HEK293 (cell line): ENCODE results near the gene GRIK2.

Experiments
- CTCF ChIA-PET: fragments of 350-600 bp; formaldehyde crosslinking; extraction: SDS; loops from one replicate; lab custom pipeline; 2021; ENCODE audit warnings: antibody characterized with exemption; lab: Yijun Ruan, JAX
- POLR2A ChIA-PET: fragments of 300-600 bp; formaldehyde crosslinking; extraction: SDS; loops from one replicate; lab custom pipeline; 2020; ENCODE audit warnings: antibody characterized with exemption, inconsistent platforms; lab: Yijun Ruan, JAX
- H3K27ac ChIP-seq: fragments of 200-500 bp; sonication (Bioruptor generic); 2 replicates; pipeline ENCODE4 v1.5.1; 2014; ENCODE audit warnings: low read depth, low read length, control low read depth, inconsistent platforms; ENCODE audit errors: extremely low read depth
- H3K36me3 ChIP-seq, 2 experiments: fragments of 200-500 bp in 1 of 2; sonication (Bioruptor generic) in 1 of 2; 1 replicate in 1 of 2; 2 replicates in 1 of 2; pipeline ENCODE4 v1.5.1; 2014 to 2017; ENCODE audit warnings: inconsistent platforms in 2 of 2, low read length in 2 of 2; ENCODE audit not compliant: control insufficient read depth in 2 of 2, insufficient read depth in 1 of 2
- H3K4me1 ChIP-seq: fragments of 200-500 bp; sonication (Bioruptor generic); 2 replicates; pipeline ENCODE4 v1.5.1; 2014; ENCODE audit warnings: mild to moderate bottlenecking, low read length, inconsistent platforms; ENCODE audit not compliant: control insufficient read depth, insufficient read depth
- H3K4me3 ChIP-seq: 2 replicates; pipeline ENCODE4 v1.5.1; 2011; ENCODE audit warnings: low read depth, mild to moderate bottlenecking, control low read depth, low read length, moderate library complexity
- H3K9me3 ChIP-seq: fragments of 200-500 bp; sonication (Bioruptor generic); 2 replicates; pipeline ENCODE4 v1.5.1; 2014; ENCODE audit warnings: low read depth, low read length, inconsistent platforms; ENCODE audit not compliant: control insufficient read depth, insufficient read depth
- BCL11B ChIP-seq: fragments of 450-650 bp; formaldehyde crosslinking; IDR thresholded peaks from 2 replicates; pipeline ENCODE4 v1.5.1; 2016; ENCODE audit warnings: low read depth, missing biosample characterization, missing genetic modification characterization
- FEZF1 ChIP-seq: fragments of 450-650 bp; formaldehyde crosslinking; IDR thresholded peaks from 2 replicates; pipeline ENCODE4 v1.5.1; 2016; ENCODE audit warnings: missing biosample characterization, missing genetic modification characterization
- GLIS1 ChIP-seq: fragments of 450-650 bp; formaldehyde crosslinking; IDR thresholded peaks from 2 replicates; pipeline ENCODE4 v1.5.1; 2016; ENCODE audit warnings: missing biosample characterization, missing genetic modification characterization
- INSM2 ChIP-seq: fragments of 450-650 bp; formaldehyde crosslinking; IDR thresholded peaks from 2 replicates; pipeline ENCODE4 v1.5.1; 2016; ENCODE audit warnings: missing biosample characterization, missing genetic modification characterization
- MEIS1 ChIP-seq: sonication (generic); formaldehyde crosslinking; IDR thresholded peaks from 2 replicates; pipeline ENCODE4 v1.8.1; 2022; ENCODE audit warnings: missing genetic modification reagents, mild to moderate bottlenecking, borderline replicate concordance
- MYNN ChIP-seq: fragments of 450-650 bp; formaldehyde crosslinking; IDR thresholded peaks from 2 replicates; pipeline ENCODE4 v1.5.1; 2016; ENCODE audit warnings: missing biosample characterization, missing genetic modification characterization, borderline replicate concordance
- MZF1 ChIP-seq: fragments of 450-650 bp; formaldehyde crosslinking; IDR thresholded peaks from 2 replicates; pipeline ENCODE4 v1.5.1; 2017; ENCODE audit warnings: missing biosample characterization, missing genetic modification characterization, borderline replicate concordance
- SCRT2 ChIP-seq: fragments of 450-650 bp; formaldehyde crosslinking; IDR thresholded peaks from 2 replicates; pipeline ENCODE4 v1.5.1; 2016; ENCODE audit warnings: missing biosample characterization, missing genetic modification characterization
- ZBTB17 ChIP-seq: fragments of 450-650 bp; formaldehyde crosslinking; IDR thresholded peaks from 2 replicates; pipeline ENCODE4 v1.5.1; 2016; ENCODE audit warnings: missing biosample characterization, missing genetic modification characterization
- ZBTB20 ChIP-seq: fragments of 450-650 bp; formaldehyde crosslinking; IDR thresholded peaks from 2 replicates; pipeline ENCODE4 v1.5.1; 2016; ENCODE audit warnings: missing biosample characterization, missing genetic modification characterization
- ZBTB26 ChIP-seq: fragments of 450-650 bp; formaldehyde crosslinking; optimal IDR thresholded peaks from 2 replicates; pipeline ENCODE3; 2016; ENCODE audit warnings: missing biosample characterization, mild to moderate bottlenecking, missing genetic modification characterization
- ZBTB7A ChIP-seq: fragments of 450-650 bp; formaldehyde crosslinking; IDR thresholded peaks from 2 replicates; pipeline ENCODE4 v1.5.1; 2016; ENCODE audit warnings: low read depth, missing biosample characterization, missing genetic modification characterization
- ZFP69B ChIP-seq: fragments of 450-650 bp; formaldehyde crosslinking; IDR thresholded peaks from 2 replicates; pipeline ENCODE4 v1.5.1; 2016; ENCODE audit warnings: missing biosample characterization, missing genetic modification characterization
- ZNF155 ChIP-seq: fragments of 450-650 bp; formaldehyde crosslinking; IDR thresholded peaks from 2 replicates; pipeline ENCODE4 v1.5.1; 2016; ENCODE audit warnings: missing biosample characterization, missing genetic modification characterization
- ZNF157 ChIP-seq: fragments of 450-650 bp; formaldehyde crosslinking; IDR thresholded peaks from 2 replicates; pipeline ENCODE4 v1.5.1; 2016; ENCODE audit warnings: missing biosample characterization, missing genetic modification characterization
- ZNF184 ChIP-seq: fragments of 450-650 bp; IDR thresholded peaks from 2 replicates; pipeline ENCODE4 v1.5.1; 2018; ENCODE audit warnings: missing biosample characterization, mild to moderate bottlenecking, missing genetic modification characterization
- ZNF248 ChIP-seq: fragments of 450-650 bp; formaldehyde crosslinking; IDR thresholded peaks from 2 replicates; pipeline ENCODE4 v1.5.1; 2017; ENCODE audit warnings: missing biosample characterization, missing genetic modification characterization
- ZNF266 ChIP-seq: fragments of 450-650 bp; formaldehyde crosslinking; IDR thresholded peaks from 2 replicates; pipeline ENCODE4 v1.5.1; 2016; ENCODE audit warnings: missing biosample characterization, missing genetic modification characterization, low read depth
- ZNF366 ChIP-seq: fragments of 450-650 bp; formaldehyde crosslinking; conservative IDR thresholded peaks from 2 replicates; pipeline ENCODE4 v1.5.1; 2016; ENCODE audit warnings: missing biosample characterization, missing genetic modification characterization
- ZNF394 ChIP-seq: fragments of 450-650 bp; formaldehyde crosslinking; IDR thresholded peaks from 2 replicates; pipeline ENCODE4 v1.5.1; 2016; ENCODE audit warnings: missing biosample characterization, missing genetic modification characterization, mild to moderate bottlenecking, moderate library complexity, borderline replicate concordance
- ZNF416 ChIP-seq: fragments of 450-650 bp; formaldehyde crosslinking; IDR thresholded peaks from 2 replicates; pipeline ENCODE4 v1.5.1; 2016; ENCODE audit warnings: missing biosample characterization, missing genetic modification characterization
- ZNF513 ChIP-seq: fragments of 450-650 bp; IDR thresholded peaks from 2 replicates; pipeline ENCODE4 v1.5.1; 2018; ENCODE audit warnings: missing biosample characterization, missing genetic modification characterization
- ZNF514 ChIP-seq: fragments of 450-650 bp; formaldehyde crosslinking; IDR thresholded peaks from 2 replicates; pipeline ENCODE4 v1.5.1; 2016; ENCODE audit warnings: missing biosample characterization, missing genetic modification characterization
- ZNF623 ChIP-seq: fragments of 450-650 bp; formaldehyde crosslinking; IDR thresholded peaks from 2 replicates; pipeline ENCODE4 v1.5.1; 2016; ENCODE audit warnings: missing biosample characterization, missing genetic modification characterization
- ZNF792 ChIP-seq: fragments of 450-650 bp; formaldehyde crosslinking; IDR thresholded peaks from 2 replicates; pipeline ENCODE4 v1.5.1; 2016; ENCODE audit warnings: missing biosample characterization, missing genetic modification characterization
- ZNF843 ChIP-seq: fragments of 450-650 bp; formaldehyde crosslinking; IDR thresholded peaks from 2 replicates; pipeline ENCODE4 v1.5.1; 2016; ENCODE audit warnings: missing biosample characterization, missing genetic modification characterization
- ZSCAN16 ChIP-seq: fragments of 450-650 bp; formaldehyde crosslinking; IDR thresholded peaks from 2 replicates; pipeline ENCODE4 v1.5.1; 2016; ENCODE audit warnings: missing biosample characterization, missing genetic modification characterization
- ZSCAN18 ChIP-seq: fragments of 450-650 bp; formaldehyde crosslinking; IDR thresholded peaks from 2 replicates; pipeline ENCODE4 v1.5.1; 2016; ENCODE audit warnings: missing biosample characterization, missing genetic modification characterization
- ZSCAN23 ChIP-seq: fragments of 450-650 bp; formaldehyde crosslinking; IDR thresholded peaks from 2 replicates; pipeline ENCODE4 v1.5.1; 2016; ENCODE audit warnings: missing biosample characterization, missing genetic modification characterization

Gene GRIK2

GRCh38 chr6:101980924-101981323 is 587.4 kb downstream of the GRIK2 start:
- Histone ChIP-seq H3K36me3 (no peaks in the 10 kb centered on the region), H3K9me3 (no peaks in the 10 kb centered on the region), H3K4me1 (no peaks in the 10 kb centered on the region), H3K4me3 (no peak overlapping the region), H3K27ac (no peak overlapping the region)
- ChIA-PET CTCF (interaction anchor here (0.7 kb wide), 1 partner anchor 46 kb away, joined by 6 read pairs; no protein-coding TSS in a partner anchor), POLR2A (no interaction called here)
- no peak for TF ChIP-seq ZNF623 (tag by site-specific recombination)
- TF ChIP-seq MZF1 (tag by site-specific recombination) = no peak
- no peak for TF ChIP-seq ZBTB26 (tag by site-specific recombination)
- TF ChIP-seq ZNF514 (tag by site-specific recombination) = no peak
- no peak for TF ChIP-seq ZBTB17 (tag by site-specific recombination)
- no peak for TF ChIP-seq ZNF157 (tag by site-specific recombination)
- TF ChIP-seq ZNF184 = no peak
- TF ChIP-seq ZSCAN18 (tag by site-specific recombination) = no peak
- no peak for TF ChIP-seq BCL11B (tag by site-specific recombination)
- no peak for TF ChIP-seq ZNF266 (tag by site-specific recombination)
- TF ChIP-seq MEIS1 = no peak
- TF ChIP-seq ZNF416 (tag by site-specific recombination) = no peak

- no peaks in the 10 kb centered on the region for H3K4me1 ChIP-seq
- no peak overlapping the region for H3K4me3 ChIP-seq
- TF ChIP-seq FEZF1 (tag by site-specific recombination) (no peak), ZNF366 (tag by site-specific recombination) (no peak), GLIS1 (tag by site-specific recombination) (no peak), SCRT2 (tag by site-specific recombination) (no peak), ZNF184 (no peak), MYNN (tag by site-specific recombination) (no peak), ZNF248 (tag by site-specific recombination) (no peak), ZSCAN23 (tag by site-specific recombination) (no peak), ZNF843 (tag by site-specific recombination) (no peak), ZBTB20 (tag by site-specific recombination) (no peak), ZFP69B (tag by site-specific recombination) (no peak)
- ChIA-PET POLR2A (no interaction called here), CTCF (no interaction called here)
- H3K27ac ChIP-seq = no peak overlapping the region
- H3K9me3 ChIP-seq = no peaks in the 10 kb centered on the region
- H3K36me3 ChIP-seq = no peaks in the 10 kb centered on the region
Measured at GRCh38 chr6:101986476-101986875, 593.0 kb downstream of the GRIK2 start.

GRCh38 chr6:101992286-101992685 is 598.8 kb downstream of the GRIK2 start:
- ChIA-PET CTCF (interaction anchor here (0.5 kb wide), 1 partner anchor 219 kb away, joined by 4 read pairs; no protein-coding TSS in a partner anchor), POLR2A (no interaction called here)
- Histone ChIP-seq H3K4me3 (no peak overlapping the region), H3K27ac (no peak overlapping the region), H3K4me1 (no peaks in the 10 kb centered on the region), H3K9me3 (no peaks in the 10 kb centered on the region), H3K36me3 (no peaks in the 10 kb centered on the region)
- TF ChIP-seq INSM2 (tag by site-specific recombination) (no peak), ZNF792 (tag by site-specific recombination) (no peak), ZNF513 (tag by site-specific recombination) (no peak), ZSCAN16 (tag by site-specific recombination) (no peak), ZNF155 (tag by site-specific recombination) (no peak), ZBTB7A (tag by site-specific recombination) (no peak), ZNF394 (no peak)
